AG08396 (cell line): Measurements from ENCODE around the gene ZNF813.
"Not testable (repeated sequence)": the region's sequence is repeated elsewhere in the genome, so short reads cannot be mapped to it uniquely, and the experiment has no call there.

ENCODE experiments used
- DNase-seq: peaks from one replicate; pipeline ENCODE4 v3.0.0; 2012; ENCODE audit warnings: low spot score, mixed read lengths

The ZNF813 gene

DNA sequence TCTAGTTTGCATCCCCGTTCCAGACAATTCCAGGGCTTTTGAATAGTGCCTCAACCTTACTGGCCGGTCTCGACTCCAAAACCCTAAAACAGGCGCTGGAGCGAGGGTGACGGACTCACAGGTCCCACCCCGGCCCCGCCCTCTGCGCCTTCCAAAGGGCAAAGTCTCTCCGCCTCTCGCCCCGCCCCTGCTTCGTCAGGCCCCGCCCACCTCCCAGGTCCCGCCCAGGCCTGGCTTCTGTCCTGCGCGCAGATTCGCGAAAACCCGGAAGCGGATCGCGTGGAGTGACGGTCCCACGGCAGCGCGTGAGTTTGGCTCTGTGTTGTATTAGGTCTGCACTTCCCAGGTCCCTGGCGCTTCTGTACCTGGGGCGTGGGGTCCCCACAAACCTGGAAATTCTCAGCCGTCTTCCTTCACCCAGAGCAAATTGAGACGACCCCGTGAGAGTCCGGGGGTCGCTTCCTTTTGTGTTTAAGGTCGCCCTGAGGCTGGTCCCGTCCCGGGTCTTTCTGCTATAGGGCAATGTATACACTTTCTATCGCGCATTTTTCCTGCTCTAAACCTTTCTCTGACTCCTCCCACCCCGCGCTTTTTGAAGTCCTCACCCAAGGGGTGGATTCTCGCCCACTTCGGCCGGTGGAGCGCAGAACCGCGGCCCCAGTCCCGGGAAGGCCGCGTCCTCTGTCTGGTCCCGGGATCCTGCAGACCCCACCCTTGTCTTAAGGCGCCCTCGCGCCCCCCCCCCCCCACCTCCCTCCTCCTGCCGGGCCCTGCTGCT lies at the start of gene ZNF813:
Gene ZNF813, plus strand, starts transcription at position 249 of the 778 bp plus-strand sequence. CDS start 16,090 bp downstream, outside the sequence.
- peak; percentile 93 for DNase-seq

DNA sequence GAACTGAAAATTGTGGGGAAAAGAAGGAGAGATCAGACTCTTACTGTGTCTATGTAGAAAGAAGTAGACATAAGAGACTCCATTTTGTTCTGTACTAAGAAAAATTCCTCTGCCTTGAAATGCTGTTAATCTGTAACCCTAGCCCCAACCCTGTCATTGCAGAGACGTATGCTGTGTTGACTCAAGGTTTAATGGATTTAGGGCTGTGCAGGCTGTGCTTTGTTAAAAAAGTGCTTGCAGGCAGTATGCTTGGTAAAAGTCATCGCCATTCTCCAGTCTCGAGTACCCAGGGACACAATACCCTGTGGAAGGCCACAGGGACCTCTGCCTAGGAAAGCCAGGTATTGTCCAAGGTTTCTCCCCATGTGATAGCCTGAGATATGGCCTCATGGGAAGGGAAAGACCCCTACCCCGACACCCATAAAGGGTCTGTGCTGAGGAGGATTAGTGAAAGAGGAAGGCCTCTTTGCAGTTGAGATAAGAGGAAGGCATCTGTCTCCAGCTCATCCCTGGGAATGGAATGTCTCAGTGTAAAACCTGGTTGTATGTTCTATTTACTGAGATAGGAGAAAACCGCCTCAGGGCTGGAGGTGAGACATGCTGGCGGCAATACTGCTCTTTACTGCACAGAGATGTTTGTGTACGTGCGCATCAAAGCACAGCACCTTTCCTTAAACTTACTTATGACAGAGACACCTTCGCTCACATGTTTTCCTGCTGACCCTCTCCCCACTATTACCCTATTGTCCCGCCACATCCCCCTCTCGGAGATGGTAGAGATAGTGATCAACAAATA lies 46.8 kb upstream of the ZNF813 start:
- not testable (repeated sequence) for DNase-seq

DNA sequence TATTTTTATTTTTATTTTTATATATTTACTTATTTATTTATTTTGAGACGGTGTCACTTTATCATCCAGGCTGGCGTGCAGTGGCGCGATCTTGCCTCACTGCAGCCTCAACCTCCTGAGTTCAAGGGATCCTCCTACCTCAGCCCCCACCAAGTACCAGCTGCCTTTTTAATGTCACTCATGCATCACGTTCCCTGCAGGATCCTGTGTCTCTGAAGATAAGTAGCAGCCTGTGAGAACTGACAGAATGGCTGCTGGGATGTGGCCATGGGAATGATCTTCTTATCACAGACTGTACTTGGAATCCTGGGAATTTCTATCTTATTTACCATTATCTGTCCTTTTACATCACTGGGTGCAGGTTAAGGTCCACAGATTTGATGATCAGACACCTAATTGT lies 45.0 kb upstream of the ZNF813 start:
- DNase-seq, result no peak

DNA sequence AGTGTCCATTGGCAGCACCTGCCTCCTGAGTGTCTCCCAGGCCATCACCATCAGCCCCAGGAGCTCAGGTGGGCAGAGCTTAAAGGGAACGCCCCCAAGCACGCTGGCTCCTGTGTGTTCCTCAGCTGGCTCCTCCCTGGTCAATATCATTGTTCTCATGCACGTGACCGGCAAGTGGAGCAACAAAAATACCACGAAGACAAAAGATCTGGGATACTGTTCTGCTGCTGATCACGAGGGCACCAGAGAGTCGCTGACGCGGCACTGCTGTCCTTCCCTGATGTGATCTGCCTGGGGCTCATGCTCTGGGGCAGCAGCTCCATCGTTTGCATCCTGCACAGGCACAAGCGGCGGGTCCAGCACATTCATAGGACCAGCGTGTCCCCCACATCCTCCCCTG lies 44.5 kb upstream of the ZNF813 start:
- not testable (repeated sequence) for DNase-seq

DNA sequence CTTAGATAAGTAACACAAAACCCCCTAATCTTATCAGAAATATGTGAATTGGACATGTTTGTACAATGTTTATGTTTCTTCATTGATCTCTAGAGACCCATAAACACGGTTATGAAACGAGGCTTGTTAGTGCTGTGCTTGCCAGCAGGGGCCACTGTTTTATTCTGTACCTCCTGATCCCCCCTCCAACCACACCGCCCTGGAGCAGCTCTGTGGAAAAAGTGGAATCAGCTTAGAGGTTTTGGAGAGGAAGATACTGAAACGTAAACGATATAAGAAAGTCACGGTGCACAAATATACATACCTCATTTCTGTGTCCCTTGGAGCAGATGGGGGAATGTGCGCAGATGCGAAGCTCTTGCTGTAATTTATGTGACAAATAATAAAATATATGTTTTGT lies 43.9 kb upstream of the ZNF813 start:
- DNase-seq, result peak; percentile 11

- DNase-seq, result peak; percentile 74
These were observed 42.5 kb upstream of the ZNF813 start for GRCh38 chr19:53424968-53425597.

DNA sequence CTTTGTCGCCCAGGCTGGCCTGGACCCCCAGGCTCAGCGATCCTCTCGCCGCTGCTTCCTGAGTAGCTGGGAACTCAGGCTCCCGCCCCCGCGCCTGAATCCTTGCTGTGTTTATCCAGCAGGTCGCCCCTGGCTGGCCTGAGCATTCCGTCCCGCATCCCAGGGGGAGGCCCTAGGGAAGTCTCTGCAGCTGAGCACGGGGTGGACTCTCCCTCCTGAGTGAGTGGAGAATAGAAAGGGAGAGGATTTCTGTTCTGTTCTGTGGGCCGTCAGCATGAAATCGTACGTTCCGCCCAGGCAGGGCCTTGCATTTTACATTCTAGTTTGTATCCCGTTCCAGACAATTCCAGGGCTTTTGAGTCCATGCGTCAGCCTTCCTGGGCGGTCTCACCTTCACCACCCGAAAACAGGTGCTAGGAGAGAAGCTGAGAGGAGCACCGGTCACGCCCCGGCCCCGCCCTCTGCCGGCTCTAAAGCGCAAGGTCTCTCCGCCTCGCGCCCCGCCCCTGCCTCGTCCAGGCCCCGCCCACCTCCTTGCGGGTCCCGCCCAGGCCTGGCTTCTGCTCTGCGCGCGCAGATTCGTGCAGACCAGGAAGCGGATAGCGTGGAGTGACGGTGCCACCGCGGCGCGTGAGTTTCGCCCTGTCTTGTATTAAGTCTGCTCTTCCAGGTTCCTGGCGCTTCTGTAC lies 36.0 kb upstream of the ZNF813 start, which contains the start of gene ZNF761:
Gene ZNF761, plus strand, starts transcription at position 586 of the 689 bp plus-strand sequence. CDS start 15,285 bp downstream, outside the sequence.
- DNase-seq, result peak; percentile 92

GRCh38 chr19:53432088-53432661 lies 35.4 kb upstream of the ZNF813 start:
- peak; percentile 10 for DNase-seq

- not testable (repeated sequence) for DNase-seq
These were observed 23.7 kb upstream of the ZNF813 start for GRCh38 chr19:53443809-53444208.

- not testable (repeated sequence) for DNase-seq
These were observed 20.3 kb upstream of the ZNF813 start for GRCh38 chr19:53447196-53447595.

GRCh38 chr19:53455828-53456227 lies 11.7 kb upstream of the ZNF813 start:
- DNase-seq, result no peak

- DNase-seq, result not testable (repeated sequence)
These were observed 7.3 kb upstream of the ZNF813 start for GRCh38 chr19:53460131-53460721.

GRCh38 chr19:53461866-53462265 lies 5.7 kb upstream of the ZNF813 start:
- no peak for DNase-seq

- no peak for DNase-seq
These were observed 4.7 kb upstream of the ZNF813 start for GRCh38 chr19:53462861-53463260.

DNA sequence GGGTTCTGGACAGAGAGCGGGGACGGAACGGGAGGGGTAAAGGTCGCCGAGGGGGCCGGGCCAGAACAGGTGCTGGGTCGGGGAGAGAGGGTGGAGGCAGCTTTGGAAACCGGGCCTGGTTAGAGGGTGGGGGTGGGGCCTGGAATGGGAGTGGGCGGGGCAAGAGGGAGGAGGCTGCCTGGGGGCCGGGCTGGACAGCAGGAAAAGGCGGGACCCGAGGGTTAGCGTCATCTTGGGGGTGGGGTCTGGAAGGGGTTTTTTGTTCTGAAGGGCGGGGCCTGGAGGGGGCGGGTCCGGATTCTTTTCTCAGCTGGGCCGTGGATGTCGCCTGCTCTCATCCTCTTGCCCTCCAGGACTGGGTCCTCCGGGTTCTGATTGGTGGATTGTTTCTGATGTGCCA lies 4.3 kb upstream of the ZNF813 start:
- DNase-seq, result peak; percentile 63

- peak; percentile 16 for DNase-seq
These were observed 628 bp upstream of the ZNF813 start for GRCh38 chr19:53466726-53467484.

- DNase-seq, result not testable (repeated sequence)
These were observed 1.1 kb downstream of the ZNF813 start for GRCh38 chr19:53468628-53469027.

GRCh38 chr19:53471916-53472315 lies 4.4 kb downstream of the ZNF813 start:
- no peak for DNase-seq

GRCh38 chr19:53474832-53475231 lies 7.3 kb downstream of the ZNF813 start:
- not testable (repeated sequence) for DNase-seq

DNA sequence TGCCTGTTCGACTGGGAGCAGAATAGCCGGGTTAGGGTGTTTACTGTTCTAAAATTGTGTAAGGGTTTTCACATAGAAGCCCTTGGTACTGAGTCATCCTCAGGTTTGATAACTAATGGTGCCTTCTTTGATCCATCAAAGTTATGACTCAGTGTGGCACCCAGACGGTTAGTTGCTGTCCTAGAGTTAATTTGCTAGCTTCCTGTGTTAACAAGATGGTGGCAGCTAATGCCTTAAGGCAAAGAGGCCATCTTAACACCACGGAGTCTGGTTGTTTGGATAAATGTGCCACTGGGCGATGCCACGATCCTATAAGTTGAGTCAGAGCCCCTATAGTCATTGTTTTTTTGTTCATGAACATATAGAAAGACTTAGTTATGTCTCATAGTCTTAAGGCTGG lies 7.9 kb downstream of the ZNF813 start:
- not testable (repeated sequence) for DNase-seq
